Activated naive CD4-positive, alpha-beta T cell treated with anti-CD3 and anti-CD28 coated beads, Interleukin-2, amount 50 U/mL, for 72 hours (primary cell): ENCODE results near the gene DNAJB2. TPM values are rescaled to one million over a fixed set of nuclear protein-coding genes. Genes with fewer than 3 reads are reported as not detected.

Experiments used
- total RNA-seq, 2 donors: library from RNA; stranded (reverse); gene quantifications; one replicate each; pipeline ENCODE4 v1.2.3, GENCODE V29; 2022

The DNAJB2 gene
- total RNA-seq, 2 donors from 2014 or later = 59.7 to 67.2 TPM

Other genes starting within 250 kb of the DNAJB2 start
- not detected for gene CFAP65, start 237.8 kb upstream of the DNAJB2 start, total RNA-seq
- gene IHH, start 218.4 kb upstream of the DNAJB2 start, total RNA-seq = under 1 TPM in 1 of 2 donors, not detected in 1; 0.14 TPM
- gene NHEJ1, start 118.6 kb upstream of the DNAJB2 start, total RNA-seq = 10 to 100 TPM; 20.9 to 25.0 TPM
- 1 to 10 TPM; 1.5 to 2.8 TPM for gene SLC23A3, start 109.3 kb upstream of the DNAJB2 start, total RNA-seq
- gene CNPPD1, start 102.4 kb upstream of the DNAJB2 start, total RNA-seq = 10 to 100 TPM; 46.9 to 48.0 TPM
- 100 to 1,000 TPM in 1 of 2 donors, 10 to 100 TPM in 1; 93.0 to 120 TPM for gene RETREG2, start 101.1 kb upstream of the DNAJB2 start, total RNA-seq
- gene ZFAND2B, start 72.6 kb upstream of the DNAJB2 start, total RNA-seq = 10 to 100 TPM; 25.6 to 66.5 TPM
- 10 to 100 TPM; 27.8 to 46.2 TPM for gene ABCB6, start 60.4 kb upstream of the DNAJB2 start, total RNA-seq
- gene ATG9A, start 49.7 kb upstream of the DNAJB2 start, total RNA-seq = 10 to 100 TPM; 49.1 to 80.6 TPM
- 100 to 1,000 TPM; 168 to 178 TPM for gene ANKZF1, start 49.6 kb upstream of the DNAJB2 start, total RNA-seq
- 1 to 10 TPM; 2.7 to 6.1 TPM for gene GLB1L, start 33.9 kb upstream of the DNAJB2 start, total RNA-seq
- gene STK16, start 33.9 kb upstream of the DNAJB2 start, total RNA-seq = 10 to 100 TPM; 25.8 to 36.9 TPM
- gene TUBA4B, start 26.1 kb upstream of the DNAJB2 start, total RNA-seq = not detected
- gene TUBA4A, start 25.4 kb upstream of the DNAJB2 start, total RNA-seq = 100 to 1,000 TPM; 240 to 410 TPM
- gene PTPRN, start 30.0 kb downstream of the DNAJB2 start, total RNA-seq = 1 to 10 TPM in 1 of 2 donors, under 1 TPM in 1; 0.09 to 3.1 TPM
- gene RESP18, start 53.4 kb downstream of the DNAJB2 start, total RNA-seq = not detected
- 10 to 100 TPM; 61.1 to 96.0 TPM for gene DNPEP, start 108.5 kb downstream of the DNAJB2 start, total RNA-seq
- not detected for gene DES, start 139.0 kb downstream of the DNAJB2 start, total RNA-seq
- 1 to 10 TPM; 2.2 to 2.8 TPM for gene SPEG, start 155.5 kb downstream of the DNAJB2 start, total RNA-seq
- gene GMPPA, start 219.5 kb downstream of the DNAJB2 start, total RNA-seq = 10 to 100 TPM; 29.1 to 34.1 TPM
- gene ASIC4, start 235.1 kb downstream of the DNAJB2 start, total RNA-seq = under 1 TPM; 0.16 to 0.98 TPM